Suprapubic skin (tissue), 4 donors: Measurements from ENCODE around the gene SYNE2. TPM values are rescaled to one million over a fixed set of nuclear protein-coding genes. Genes with fewer than 3 reads are reported as not detected.

Experiments used
- DNase-seq, 2 donors: peaks; one replicate each; pipeline ENCODE4 v3.0.0-alpha.2; 2019; ENCODE audit warnings: low spot score in 2 of 2
- H3K27ac ChIP-seq: fragments of 200-600 bp; sonication (generic); one replicate; pipeline ENCODE4 v1.5.1; 2019
- H3K27me3 ChIP-seq: fragments of 200-600 bp; sonication (generic); one replicate; pipeline ENCODE4 v1.5.1; 2019
- H3K36me3 ChIP-seq: fragments of 200-600 bp; sonication (generic); one replicate; pipeline ENCODE4 v1.5.1; 2019
- H3K4me1 ChIP-seq: fragments of 200-600 bp; sonication (generic); one replicate; pipeline ENCODE4 v1.5.1; 2019
- H3K4me3 ChIP-seq: fragments of 200-600 bp; sonication (generic); one replicate; pipeline ENCODE4 v1.5.1; 2019; ENCODE audit warnings: mild to moderate bottlenecking
- H3K9me3 ChIP-seq: fragments of 200-600 bp; sonication (generic); one replicate; pipeline ENCODE4 v1.5.1; 2019
- CTCF ChIP-seq, 2 donors: fragments of 200-600 bp in 1 of 2; fragments of 450-650 bp in 1 of 2; sonication (generic) in 1 of 2; IDR thresholded peaks; one replicate each; pipeline ENCODE4 v1.5.1; 2016 to 2019; ENCODE audit warnings: antibody characterized with exemption in 2 of 2, mild to moderate bottlenecking in 1 of 2, moderate library complexity in 1 of 2
- EP300 ChIP-seq: sonication (generic); formaldehyde crosslinking; IDR thresholded peaks from one replicate; pipeline ENCODE4 v1.6.1; 2017; ENCODE audit warnings: antibody characterized with exemption
- POLR2A ChIP-seq, 2 donors: fragments of 450-650 bp; IDR thresholded peaks; one replicate each; pipeline ENCODE4 v1.6.1; 2017; ENCODE audit warnings: antibody characterized with exemption in 2 of 2, mild to moderate bottlenecking in 2 of 2, moderate library complexity in 2 of 2
- POLR2AphosphoS5 ChIP-seq, 3 donors: sonication (generic); formaldehyde crosslinking; IDR thresholded peaks; one replicate each; pipeline ENCODE4 v1.6.1; 2017; ENCODE audit warnings: antibody characterized with exemption in 3 of 3
- WGBS: methylation state at CpG from one replicate; pipeline ENCODE4 v1.1.5; 2018; 5-methylcytosine and 5-hydroxymethylcytosine counted together
- total RNA-seq, 4 donors: library from RNA; depleted of rRNA; stranded (reverse); fragments of >200 nt; gene quantifications; one replicate each; pipeline ENCODE4 v1.1.0, GENCODE V29; 2016

Gene SYNE2
- total RNA-seq, 4 donors from 2014 or later, result 234 to 658 (median 244) TPM

GRCh38 chr14:64061706-64062105, 208.9 kb downstream of the SYNE2 start:
- Histone ChIP-seq H3K27ac (no peak overlapping the region), H3K4me3 (no peak overlapping the region), H3K4me1 (peaks cover 15% of the 10 kb centered on the region), H3K9me3 (no peaks in the 10 kb centered on the region), H3K36me3 (peaks cover 30% of the 10 kb centered on the region), H3K27me3 (no peaks in the 10 kb centered on the region)
- DNase-seq, result no peak
- TF ChIP-seq POLR2A (IDR thresholded peaks at IDR 0.05), result no peak
- TF ChIP-seq CTCF (IDR thresholded peaks at IDR 0.05), result no peak
- no peak for TF ChIP-seq EP300
- TF ChIP-seq POLR2AphosphoS5 (IDR thresholded peaks at IDR 0.05), result no peak
- 58% methylated on average over 1 of the region's 1 CpG for WGBS

- TF ChIP-seq CTCF (IDR thresholded peaks at IDR 0.05) (no peak), POLR2A (IDR thresholded peaks at IDR 0.05) (no peak), POLR2AphosphoS5 (IDR thresholded peaks at IDR 0.05) (no peak), EP300 (no peak)
- Histone ChIP-seq H3K9me3 (no peaks in the 10 kb centered on the region), H3K4me3 (no peak overlapping the region), H3K36me3 (peaks cover 31% of the 10 kb centered on the region), H3K27me3 (no peaks in the 10 kb centered on the region), H3K4me1 (peaks cover 15% of the 10 kb centered on the region), H3K27ac (no peak overlapping the region)
- WGBS, result 50% methylated on average over 7 of the region's 7 CpGs
- DNase-seq, result no peak
Observed at GRCh38 chr14:64062381-64063115, 209.7 kb downstream of the SYNE2 start.

GRCh38 chr14:64064447-64064846, 211.6 kb downstream of the SYNE2 start:
- H3K36me3 ChIP-seq, result peaks cover 36% of the 10 kb centered on the region

GRCh38 chr14:64069634-64070359, 217.0 kb downstream of the SYNE2 start:
- Histone ChIP-seq H3K4me1 (no peaks in the 10 kb centered on the region), H3K36me3 (peaks cover 62% of the 10 kb centered on the region), H3K27me3 (no peaks in the 10 kb centered on the region), H3K27ac (no peak overlapping the region), H3K9me3 (no peaks in the 10 kb centered on the region), H3K4me3 (no peak overlapping the region)
- WGBS, result 81% methylated on average over 5 of the region's 5 CpGs
- no peak for TF ChIP-seq EP300
- TF ChIP-seq CTCF (IDR thresholded peaks at IDR 0.05), result no peak
- no peak for TF ChIP-seq POLR2AphosphoS5 (IDR thresholded peaks at IDR 0.05)
- TF ChIP-seq POLR2A (IDR thresholded peaks at IDR 0.05), result no peak
- no peak for DNase-seq

More at GRCh38 chr14:64064447-64064846, 211.6 kb downstream of the SYNE2 start:
- H3K4me1 ChIP-seq, result peaks cover 15% of the 10 kb centered on the region
- WGBS, result 88% methylated on average over 2 of the region's 2 CpGs
- DNase-seq, result no peak
- H3K27me3 ChIP-seq, result no peaks in the 10 kb centered on the region
- no peaks in the 10 kb centered on the region for H3K9me3 ChIP-seq
- no peak overlapping the region for H3K4me3 ChIP-seq
- TF ChIP-seq CTCF (IDR thresholded peaks at IDR 0.05) (no peak), EP300 (no peak), POLR2AphosphoS5 (IDR thresholded peaks at IDR 0.05) (no peak), POLR2A (IDR thresholded peaks at IDR 0.05) (no peak)
- no peak overlapping the region for H3K27ac ChIP-seq

GRCh38 chr14:64074961-64075612, 222.3 kb downstream of the SYNE2 start:
- Histone ChIP-seq H3K27ac (no peak overlapping the region), H3K36me3 (peaks cover 59% of the 10 kb centered on the region), H3K4me1 (no peaks in the 10 kb centered on the region), H3K27me3 (no peaks in the 10 kb centered on the region), H3K4me3 (no peak overlapping the region), H3K9me3 (no peaks in the 10 kb centered on the region)
- 63% methylated on average over 2 of the region's 2 CpGs for WGBS
- TF ChIP-seq POLR2A (IDR thresholded peaks at IDR 0.05) (no peak), EP300 (no peak), POLR2AphosphoS5 (IDR thresholded peaks at IDR 0.05) (no peak), CTCF (IDR thresholded peaks at IDR 0.05) (no peak)
- DNase-seq, result no peak
